Placental pericyte (primary cell): ENCODE results near the gene OR8K5. TPM values are rescaled to one million over a fixed set of nuclear protein-coding genes. Genes with fewer than 3 reads are reported as not detected.

Experiments used
- total RNA-seq: library from RNA; depleted of rRNA; stranded (reverse); fragments of >200 nt; gene quantifications from 2 replicates; pipeline ENCODE4 v1.2.3, GENCODE V29; 2012

The OR8K5 gene
- not detected in 2 replicates for total RNA-seq

GRCh38 chr11:56160217-56160616, at the start of gene OR8K5:
Gene OR8K5, minus strand, starts transcription at chr11:56160317. Its CDS starts 0 bp downstream, at chr11:56160317.

GRCh38 chr11:56176318-56176717, 16.2 kb upstream of the OR8K5 start, which contains the start of gene OR5J2:
Gene OR5J2, plus strand, starts transcription at chr11:56176618. Its CDS starts 0 bp downstream, at chr11:56176618.

GRCh38 chr11:56140151-56140661, 19.9 kb downstream of the OR8K5 start, which contains the start of gene OR8J3:
Gene OR8J3, minus strand, starts transcription at chr11:56140201. Its CDS starts 2,483 bp downstream, at chr11:56137718.

GRCh38 chr11:56122073-56122472, 38.0 kb downstream of the OR8K5 start, which contains the start of gene OR8H3:
Gene OR8H3, plus strand, starts transcription at chr11:56122373. Its CDS starts 0 bp downstream, at chr11:56122373.

Other genes starting within 250 kb of the OR8K5 start
- not detected in 2 replicates for gene OR5W2, start 245.7 kb downstream of the OR8K5 start, total RNA-seq
- gene OR5I1, start 223.9 kb downstream of the OR8K5 start, total RNA-seq = not detected in 2 replicates
- gene OR10AG1, start 190.4 kb downstream of the OR8K5 start, total RNA-seq = not detected in 2 replicates
- gene OR5F1, start 165.7 kb downstream of the OR8K5 start, total RNA-seq = not detected in 2 replicates
- gene OR5AS1, start 132.7 kb downstream of the OR8K5 start, total RNA-seq = not detected in 2 replicates
- gene OR8I2, start 67.0 kb downstream of the OR8K5 start, total RNA-seq = not detected in 2 replicates
- gene OR8H2, start 56.6 kb downstream of the OR8K5 start, total RNA-seq = not detected in 2 replicates
- gene OR8H3, start 37.9 kb downstream of the OR8K5 start, total RNA-seq = not detected in 2 replicates
- gene OR8J3, start 20.1 kb downstream of the OR8K5 start, total RNA-seq = not detected in 2 replicates
- gene OR5J2, start 16.3 kb upstream of the OR8K5 start, total RNA-seq = not detected in 2 replicates
- gene OR5T2, start 73.9 kb upstream of the OR8K5 start, total RNA-seq = not detected in 2 replicates
- gene OR5T3, start 91.9 kb upstream of the OR8K5 start, total RNA-seq = not detected in 2 replicates
- not detected in 2 replicates for gene OR5T1, start 113.8 kb upstream of the OR8K5 start, total RNA-seq
- not detected in 2 replicates for gene OR8H1, start 131.9 kb upstream of the OR8K5 start, total RNA-seq
- gene OR8K3, start 154.8 kb upstream of the OR8K5 start, total RNA-seq = not detected in 2 replicates
- not detected in 2 replicates for gene OR8K1, start 185.7 kb upstream of the OR8K5 start, total RNA-seq
- not detected in 2 replicates for gene OR8J1, start 194.0 kb upstream of the OR8K5 start, total RNA-seq
- not detected in 2 replicates for gene OR8U1, start 215.3 kb upstream of the OR8K5 start, total RNA-seq